K562 (cell line): ENCODE measurements around the gene CYP2W1. TPM values are rescaled to one million over a fixed set of nuclear protein-coding genes. Genes with fewer than 3 reads are reported as not detected.

Experiments
- ATAC-seq: fragments of 200-7000 bp; cut with Tn5 transposase; 3 replicates; pipeline ENCODE4 v1.9.1; 2020; ENCODE audit warnings: moderate library complexity
- BruUV-seq: library from RNA; stranded (reverse); fragments of 400-500 nt; replicated peaks from 2 replicates; lab custom pipeline; 2021; lab: Mats Ljungman, UMichigan
- CTCF ChIA-PET: fragments of 300-600 bp; formaldehyde crosslinking; extraction: SDS; loops from one replicate; lab custom pipeline; 2021; ENCODE audit warnings: low intra/inter-chr PET ratio; lab: Yijun Ruan, JAX
- POLR2A ChIA-PET: fragments of 300-600, 350-650 bp; sonication (Branson Sonifier 250); formaldehyde crosslinking; extraction: SDS; loops from one replicate; lab custom pipeline; 2021; ENCODE audit warnings: antibody characterized with exemption, inconsistent platforms; lab: Yijun Ruan, JAX
- DNase-seq, 4 experiments: peaks; one replicate each; pipeline versions ENCODE4 v3.0.0 to v3.0.0-alpha.2; 2011 to 2018; ENCODE audit warnings: low spot score in 3 of 4, mixed read lengths in 3 of 4; ENCODE audit errors: extremely low read depth in 1 of 4
- FAIRE-seq: peaks from 2 replicates; lab custom pipeline; 2011; peaks lifted over from hg19 to GRCh38; lab: Jason Lieb, UNC
- H2AFZ ChIP-seq: 2 replicates; pipeline ENCODE4 v1.6.0; 2011; ENCODE audit warnings: low read depth, low read length, control low read depth, inconsistent platforms
- H3K27ac ChIP-seq: fragments of 200-600 bp; 3 replicates; pipeline ENCODE4 v1.8.0; 2011; ENCODE audit warnings: low read depth, mild to moderate bottlenecking, control low read depth, inconsistent platforms, low read length, moderate library complexity, mixed read lengths; ENCODE audit errors: extremely low read depth
- H3K27me3 ChIP-seq, 2 experiments: fragments of 300-600 bp in 1 of 2; 2 replicates in 1 of 2; 3 replicates in 1 of 2; pipeline versions ENCODE4 v1.6.0 to v1.8.0; 2011; ENCODE audit warnings: inconsistent platforms in 2 of 2, low read length in 2 of 2, mild to moderate bottlenecking in 1 of 2, mixed read lengths in 1 of 2, moderate library complexity in 1 of 2; ENCODE audit not compliant: control insufficient read depth in 2 of 2, insufficient read depth in 2 of 2
- H3K36me3 ChIP-seq: fragments of 300-600 bp; 3 replicates; pipeline ENCODE4 v1.8.0; 2011; ENCODE audit warnings: mild to moderate bottlenecking, low read length, inconsistent platforms; ENCODE audit not compliant: control insufficient read depth, insufficient read depth
- H3K4me1 ChIP-seq, 2 experiments: fragments of 200-600 bp in 1 of 2; replicated peaks in 1 of 2; 2 replicates in 1 of 2; 3 replicates in 1 of 2; pipeline versions ENCODE4 v1.5.1 to v1.8.0; 2011; ENCODE audit warnings: inconsistent platforms in 2 of 2, low read length in 2 of 2, mild to moderate bottlenecking in 1 of 2, mixed read lengths in 1 of 2, moderate library complexity in 1 of 2; ENCODE audit not compliant: control insufficient read depth in 2 of 2, insufficient read depth in 2 of 2
- H3K4me2 ChIP-seq: 2 replicates; pipeline ENCODE4 v1.6.1; 2011; ENCODE audit warnings: low read length, control low read depth, inconsistent platforms, mixed read lengths; ENCODE audit not compliant: insufficient read depth
- H3K4me3 ChIP-seq: fragments of 200-600 bp; sonication (generic), shearing (Covaris generic); 2 replicates; pipeline ENCODE4 v1.5.1; 2016; ENCODE audit warnings: control low read depth, inconsistent platforms
- H3K79me2 ChIP-seq: fragments of 200-600 bp; 3 replicates; pipeline ENCODE4 v1.8.0; 2011; ENCODE audit warnings: low read length, inconsistent platforms; ENCODE audit not compliant: control insufficient read depth, insufficient read depth
- H3K9ac ChIP-seq, 2 experiments: 2 replicates each; pipeline versions ENCODE4 v1.6.0 to v1.6.1; 2011; ENCODE audit warnings: low read depth in 2 of 2, low read length in 2 of 2, control low read depth in 1 of 2, inconsistent platforms in 1 of 2, mild to moderate bottlenecking in 1 of 2, mixed read lengths in 1 of 2; ENCODE audit not compliant: insufficient read depth in 1 of 2
- H3K9me1 ChIP-seq: one replicate; pipeline ENCODE4 v1.6.0; 2011; ENCODE audit warnings: inconsistent platforms, mild to moderate bottlenecking, low read length, moderate library complexity; ENCODE audit not compliant: control insufficient read depth, insufficient read depth
- H3K9me3 ChIP-seq: replicated peaks from 2 replicates; pipeline ENCODE4 v1.5.1; 2011; ENCODE audit warnings: low read depth, low read length, inconsistent platforms; ENCODE audit not compliant: control insufficient read depth, insufficient read depth
- H4K20me1 ChIP-seq: replicated peaks from 2 replicates; pipeline ENCODE4 v1.6.1; 2011; ENCODE audit warnings: low read length, inconsistent platforms, mixed read lengths; ENCODE audit not compliant: control insufficient read depth, insufficient read depth
- ARHGAP35 ChIP-seq: fragments of 450-650 bp; IDR thresholded peaks from 2 replicates; pipeline ENCODE4 v1.6.1; 2018; ENCODE audit not compliant: partially characterized antibody
- BHLHE40 ChIP-seq: IDR thresholded peaks from 2 replicates; pipeline ENCODE4 v1.6.1; 2011; ENCODE audit warnings: low read length, improper control_type of control experiment
- E2F1 ChIP-seq: sonication (generic); formaldehyde crosslinking; IDR thresholded peaks from 2 replicates; pipeline ENCODE4 v1.8.1; 2023; ENCODE audit warnings: mild to moderate bottlenecking, missing genetic modification reagents, moderate library complexity
- FOXA1 ChIP-seq: fragments of 450-650 bp; IDR thresholded peaks from 2 replicates; pipeline ENCODE4 v1.6.1; 2016; ENCODE audit warnings: mild to moderate bottlenecking, borderline replicate concordance
- JUND ChIP-seq, 2 experiments: IDR thresholded peaks; 2 replicates in 1 of 2; 3 replicates in 1 of 2; pipeline ENCODE4 v1.6.1; 2011; ENCODE audit warnings: borderline replicate concordance in 2 of 2, low read depth in 2 of 2, low read length in 2 of 2, improper control_type of control experiment in 1 of 2, missing biosample characterization in 1 of 2, missing genetic modification characterization in 1 of 2, missing genetic modification reagents in 1 of 2
- MEF2A ChIP-seq: IDR thresholded peaks from 2 replicates; pipeline ENCODE4 v1.6.1; 2011; ENCODE audit warnings: low read depth, mild to moderate bottlenecking, low read length, moderate library complexity; ENCODE audit not compliant: control insufficient read depth
- NFATC3 ChIP-seq: fragments of 450-650 bp; IDR thresholded peaks from 2 replicates; pipeline ENCODE4 v1.6.1; 2017; ENCODE audit warnings: mild to moderate bottlenecking
- PHB2 ChIP-seq: fragments of 450-650 bp; IDR thresholded peaks from 2 replicates; pipeline ENCODE4 v1.6.1; 2017; ENCODE audit warnings: low read depth
- PTBP1 ChIP-seq: fragments of 200-400 bp; formaldehyde crosslinking; IDR thresholded peaks from 2 replicates; pipeline ENCODE4 v1.6.1; 2017; ENCODE audit warnings: low read depth, low read length
- STAG1 ChIP-seq: sonication (generic); formaldehyde crosslinking; IDR thresholded peaks from 2 replicates; pipeline ENCODE4 v1.5.0; 2020; ENCODE audit warnings: missing genetic modification reagents, borderline replicate concordance
- TAF1 ChIP-seq: IDR thresholded peaks from 2 replicates; pipeline ENCODE4 v1.6.1; 2011; ENCODE audit warnings: mild to moderate bottlenecking, low read length, moderate library complexity; ENCODE audit not compliant: insufficient read depth, control insufficient read depth, severe bottlenecking; ENCODE audit errors: extremely low read depth
- TBP ChIP-seq: optimal IDR thresholded peaks from 2 replicates; pipeline ENCODE3; 2011; ENCODE audit warnings: low read depth, low read length, improper control_type of control experiment
- ZFPM2 ChIP-seq: fragments of 250-450 bp; sonication (Bioruptor Pico); IDR thresholded peaks from 2 replicates; pipeline ENCODE4 v1.5.1; 2022; ENCODE audit warnings: mild to moderate bottlenecking
- ZNF24 ChIP-seq: fragments of 450-650 bp; IDR thresholded peaks from 2 replicates; pipeline ENCODE4 v1.6.1; 2016
- ZNF431 ChIP-seq: sonication (generic); formaldehyde crosslinking; IDR thresholded peaks from 2 replicates; pipeline ENCODE4 v1.8.0; 2022; ENCODE audit warnings: mild to moderate bottlenecking, missing genetic modification reagents
- ZNF75A ChIP-seq: fragments of 450-650 bp; formaldehyde crosslinking; IDR thresholded peaks from 2 replicates; pipeline ENCODE4 v1.4.0; 2020; ENCODE audit warnings: mild to moderate bottlenecking
- ZNF764 ChIP-seq: fragments of 250-450 bp; sonication (Bioruptor Pico); IDR thresholded peaks from 2 replicates; pipeline ENCODE4 v1.4.0; 2020; ENCODE audit warnings: low read depth, mild to moderate bottlenecking, moderate library complexity
- ZNF77 ChIP-seq: fragments of 250-450 bp; sonication (Bioruptor Pico); IDR thresholded peaks from 2 replicates; pipeline ENCODE4 v1.5.0; 2020
- WGBS: fragments of 100-300 bp; shearing (Covaris generic); methylation state at CpG from one replicate; pipeline ENCODE4 v1.1.6; 2016; ENCODE audit warnings: low coverage, mixed read lengths; ENCODE audit not compliant: insufficient coverage; ENCODE audit errors: missing lambda C conversion rate; 5-methylcytosine and 5-hydroxymethylcytosine counted together
- in situ Hi-C: fragments of 300-500 bp; cut with MboI; formaldehyde crosslinking; loops from 4 replicates; pipeline ENCODE4 v1.15.0; 2018; ENCODE audit warnings: inconsistent platforms, mixed read lengths
- intact Hi-C: fragments of 100-400 bp; cut with micrococcal nuclease; formaldehyde crosslinking; loops from 2 replicates; pipeline ENCODE4 v1.14.2; 2022
- polyA plus RNA-seq, 8 experiments: library from polyadenylated mRNA; depleted of rRNA in 4 of 8; stranded (reverse) in 5 of 8; unstranded in 3 of 8; fragments of >200 nt; fragmentation: Nextera tagmentation in 2 of 8; fragmentation: Illumina TruSeq in 1 of 8; extraction: Ambion mirVana in 2 of 8; extraction: Trizol in 1 of 8; gene quantifications; 2 replicates each; pipeline versions ENCODE4 v1.2.1 to v1.2.3, GENCODE V29; 2011 to 2014; ENCODE audit warnings: inconsistent platforms in 1 of 8, missing spikeins in 1 of 8
- total RNA-seq, 7 experiments: library from RNA; depleted of rRNA in 6 of 7; stranded (reverse); fragments of >200 nt in 6 of 7; fragmentation: Illumina TruSeq in 2 of 7; extraction: Trizol in 2 of 7; gene quantifications; 2 replicates each; pipeline versions ENCODE4 v1.2.1 to v1.2.3, GENCODE V29; 2011 to 2021; ENCODE audit warnings: low replicate concordance in 1 of 7
- TF ChIP-seq, protein P1 (sequence below): fragments of 250-450 bp; sonication (Bioruptor Pico); IDR thresholded peaks from 2 replicates; pipeline ENCODE4 v1.6.1; 2021; ENCODE audit warnings: mild to moderate bottlenecking

The CYP2W1 gene
- total and polyA plus RNA-seq, 9 of the 15 experiments (the other 6 are each of a cell fraction or from before 2014, with no cell fraction given) = not detected

DNA sequence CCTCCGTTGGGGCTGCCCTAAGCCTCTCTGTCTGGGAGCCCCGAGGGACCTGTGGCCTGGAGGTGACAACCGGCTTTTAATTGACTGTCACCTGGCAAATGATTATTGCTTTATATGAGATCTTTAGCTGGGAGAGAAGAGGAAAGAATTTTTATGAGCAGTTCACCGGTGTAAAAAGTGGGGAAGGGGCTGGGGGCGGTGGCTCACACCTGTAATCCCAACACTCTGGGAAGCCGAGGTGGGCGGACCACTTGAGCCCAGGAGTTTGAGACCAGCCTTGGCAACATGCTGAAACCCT, 5.0 kb upstream of the CYP2W1 start:
- Histone ChIP-seq H2AFZ (no peak overlapping the region), H3K36me3 (peaks cover 8% of the 10 kb centered on the region; the same call in 2 of the 3 replicates), H3K9ac (no peak overlapping the region), H4K20me1 (peaks cover 3% of the 10 kb centered on the region; the same call in 1 of the 2 replicates), H3K9me3 (no peaks in the 10 kb centered on the region; the same call in 1 of the 2 replicates), H3K9me1 (no peaks in the 10 kb centered on the region), H3K79me2 (peaks cover 24% of the 10 kb centered on the region), H3K27ac (no peak overlapping the region), H3K4me3 (no peak overlapping the region), H3K4me2 (no peak overlapping the region), H3K4me1 (peaks cover 5 to 36% of the 10 kb centered on the region in 2 experiments; a peak in 3 of 5 replicates), H3K27me3 (peaks cover 8 to 27% of the 10 kb centered on the region in 2 experiments; a peak in 3 of 5 replicates)
- DNase-seq (no peak), ATAC-seq (no peak), FAIRE-seq (no peak)
- no TSS peak for BruUV-seq
- POLR2A ChIA-PET = interaction anchor here (0.6 to 1.4 kb wide), 6 partner anchors 9 to 129 kb away, joined by 3 to 5 read pairs (median 4); no protein-coding TSS in a partner anchor
- TF ChIP-seq MEF2A (no peak), STAG1 (CRISPR knock-in tag) (no peak), NFATC3 (no peak), TBP (no peak), TAF1 (no peak), PHB2 (no peak), E2F1 (CRISPR knock-in tag) (no peak), ZNF24 (no peak), ZNF431 (CRISPR knock-in tag) (no peak), BHLHE40 (no peak), JUND (IDR thresholded peaks at IDR 0.05; ENCODE audit: borderline replicate concordance, low read depth, low read length) (no peak), JUND (tag; IDR thresholded peaks at IDR 0.05; ENCODE audit: borderline replicate concordance, low read depth, low read length) (no peak), ZNF764 (CRISPR knock-in tag) (no peak), FOXA1 (no peak), ZFPM2 (CRISPR knock-in tag) (no peak), ARHGAP35 (no peak), PTBP1 (no peak), ZNF75A (CRISPR knock-in tag) (no peak), ZNF77 (CRISPR knock-in tag) (no peak)
- TF ChIP-seq, protein P1, sequence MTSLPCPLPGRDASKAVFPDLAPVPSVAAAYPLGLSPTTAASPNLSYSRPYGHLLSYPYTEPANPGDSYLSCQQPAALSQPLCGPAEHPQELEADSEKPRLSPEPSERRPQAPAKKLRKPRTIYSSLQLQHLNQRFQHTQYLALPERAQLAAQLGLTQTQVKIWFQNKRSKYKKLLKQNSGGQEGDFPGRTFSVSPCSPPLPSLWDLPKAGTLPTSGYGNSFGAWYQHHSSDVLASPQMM = no peak
- intact Hi-C loops (no loop called here), in situ Hi-C loops (loop anchor here (25.0 kb wide), 1 partner anchor 184 kb away; the partner anchor contains the start of gene ZFAND2A)
- CTCF ChIA-PET = no interaction called here
- 41% methylated on average over 6 of the region's 7 CpGs for WGBS
